Astrocyte (in vitro differentiated cells and primary cell): Measurements from ENCODE around the gene COL15A1. TPM values are rescaled to one million over a fixed set of nuclear protein-coding genes. Genes with fewer than 3 reads are reported as not detected.
A peak's percentile ranks its signal among the peaks of the same experiment; 100 is the strongest.

Experiments
- DNase-seq: peaks from one replicate; pipeline ENCODE4 v3.0.0-alpha.2; 2010; ENCODE audit warnings: low read depth
- FAIRE-seq: peaks from 2 replicates; lab custom pipeline; 2011; peaks lifted over from hg19 to GRCh38; lab: Jason Lieb, UNC
- H2AFZ ChIP-seq: 2 replicates; pipeline ENCODE4 v1.6.0; 2012; ENCODE audit warnings: low read depth, low read length, inconsistent platforms
- H3K27ac ChIP-seq: 2 replicates; pipeline ENCODE4 v1.5.1; 2011; ENCODE audit warnings: low read depth, low read length, inconsistent platforms
- H3K27me3 ChIP-seq: 2 replicates; pipeline ENCODE4 v1.6.0; 2011; ENCODE audit warnings: low read length, inconsistent platforms; ENCODE audit not compliant: insufficient read depth
- H3K36me3 ChIP-seq: 2 replicates; pipeline ENCODE4 v1.5.1; 2011; ENCODE audit warnings: low read length, inconsistent platforms; ENCODE audit not compliant: insufficient read depth
- H3K4me1 ChIP-seq: 2 replicates; pipeline ENCODE4 v1.5.1; 2011; ENCODE audit warnings: low read length, inconsistent platforms; ENCODE audit not compliant: insufficient read depth
- H3K4me2 ChIP-seq: 2 replicates; pipeline ENCODE4 v1.6.0; 2012; ENCODE audit warnings: low read length, inconsistent platforms
- H3K4me3 ChIP-seq: 2 replicates; pipeline ENCODE4 v1.5.1; 2011; ENCODE audit warnings: low read depth, mild to moderate bottlenecking, low read length, inconsistent platforms; ENCODE audit not compliant: insufficient read depth
- H3K79me2 ChIP-seq: 2 replicates; pipeline ENCODE4 v1.6.0; 2012; ENCODE audit warnings: mild to moderate bottlenecking, low read length, inconsistent platforms; ENCODE audit not compliant: insufficient read depth
- H3K9ac ChIP-seq: 2 replicates; pipeline ENCODE4 v1.6.0; 2012; ENCODE audit warnings: mild to moderate bottlenecking, low read length, inconsistent platforms
- H3K9me3 ChIP-seq: 2 replicates; pipeline ENCODE4 v1.5.1; 2012; ENCODE audit warnings: low read depth, mild to moderate bottlenecking, low read length, inconsistent platforms; ENCODE audit not compliant: insufficient read depth
- H4K20me1 ChIP-seq: 2 replicates; pipeline ENCODE4 v1.6.0; 2012; ENCODE audit warnings: low read length, inconsistent platforms; ENCODE audit not compliant: insufficient read depth
- H3K27ac Mint-ChIP-seq: one replicate; pipeline ENCODE4 v1.8.0; 2021; ENCODE audit warnings: mild to moderate bottlenecking, mixed read lengths; ENCODE audit not compliant: unreplicated experiment
- H3K27me3 Mint-ChIP-seq: one replicate; pipeline ENCODE4 v1.8.0; 2021; ENCODE audit warnings: low read depth, mixed read lengths; ENCODE audit not compliant: unreplicated experiment
- H3K36me3 Mint-ChIP-seq: one replicate; pipeline ENCODE4 v1.8.0; 2021; ENCODE audit warnings: low read depth, mixed read lengths; ENCODE audit not compliant: unreplicated experiment
- H3K4me1 Mint-ChIP-seq: one replicate; pipeline ENCODE4 v1.8.0; 2021; ENCODE audit warnings: low read depth, mixed read lengths; ENCODE audit not compliant: unreplicated experiment
- H3K4me3 Mint-ChIP-seq: one replicate; pipeline ENCODE4 v1.8.0; 2021; ENCODE audit warnings: mild to moderate bottlenecking, moderate library complexity, mixed read lengths; ENCODE audit not compliant: unreplicated experiment
- H3K9me3 Mint-ChIP-seq: one replicate; pipeline ENCODE4 v1.8.0; 2021; ENCODE audit warnings: mild to moderate bottlenecking, mixed read lengths; ENCODE audit not compliant: unreplicated experiment
- CTCF ChIP-seq: IDR thresholded peaks from 2 replicates; pipeline ENCODE4 v1.5.1; 2011; ENCODE audit warnings: low read depth, mild to moderate bottlenecking, inconsistent platforms, low read length, moderate library complexity; ENCODE audit not compliant: insufficient read depth
- EZH2 ChIP-seq: IDR thresholded peaks from 2 replicates; pipeline ENCODE4 v1.6.1; 2012; ENCODE audit warnings: mild to moderate bottlenecking, low read length, inconsistent platforms; ENCODE audit not compliant: insufficient read depth
- total RNA-seq: library from RNA; stranded (reverse); gene quantifications from 2 replicates; pipeline ENCODE4 v1.2.1, GENCODE V29; 2021

COL15A1 gene
- total RNA-seq, 1 donor from 2014 or later = 5.6 TPM

- no peak for FAIRE-seq
- peak; percentile 32 for DNase-seq
- H3K4me3 ChIP-seq = peak overlapping the region; percentile 74
- H3K27ac Mint-ChIP-seq = peak overlapping the region; percentile 87
- no peaks in the 10 kb centered on the region for H3K9me3 ChIP-seq
- H2AFZ ChIP-seq = peak overlapping the region; percentile 94
- H3K4me1 Mint-ChIP-seq = peaks cover 38% of the 10 kb centered on the region
- H3K27ac ChIP-seq = peak overlapping the region; percentile 83
- no peaks in the 10 kb centered on the region for H3K36me3 ChIP-seq
- no peaks in the 10 kb centered on the region for H3K27me3 ChIP-seq
- H3K27me3 Mint-ChIP-seq = no peaks in the 10 kb centered on the region
- H3K4me2 ChIP-seq = peak overlapping the region; percentile 100
- peaks cover 36% of the 10 kb centered on the region for H3K79me2 ChIP-seq
- H3K36me3 Mint-ChIP-seq = no peaks in the 10 kb centered on the region
- peak overlapping the region; percentile 81 for H3K4me3 Mint-ChIP-seq
- TF ChIP-seq EZH2 = no peak
- no peak for TF ChIP-seq CTCF
- peaks cover 3% of the 10 kb centered on the region for H3K9me3 Mint-ChIP-seq
- H4K20me1 ChIP-seq = peaks cover 31% of the 10 kb centered on the region
- H3K9ac ChIP-seq = peak overlapping the region; percentile 88
- H3K4me1 ChIP-seq = peaks cover 21% of the 10 kb centered on the region
These were observed 160.3 kb downstream of the COL15A1 start for GRCh38 chr9:99103901-99104458.

GRCh38 chr9:99104459-99105151 lies 160.9 kb downstream of the COL15A1 start, which contains the start of gene TGFBR1:
TSS of gene TGFBR1 (plus strand) at chr9:99105113. CDS start at chr9:99105206, 93 bp downstream.
- Mint-ChIP-seq H3K36me3 (no peaks in the 10 kb centered on the region), H3K27me3 (no peaks in the 10 kb centered on the region), H3K9me3 (no peaks in the 10 kb centered on the region), H3K4me1 (peaks cover 44% of the 10 kb centered on the region), H3K4me3 (peak within 1 kb of the TSS; percentile 86), H3K27ac (peak within 1 kb of the TSS; percentile 87)
- H3K4me2 ChIP-seq = peak within 1 kb of the TSS; percentile 100
- no peak for FAIRE-seq
- peaks cover 42% of the 10 kb centered on the region for H3K79me2 ChIP-seq
- H2AFZ ChIP-seq = peak within 1 kb of the TSS; percentile 94
- peak within 1 kb of the TSS; percentile 88 for H3K27ac ChIP-seq
- no peaks in the 10 kb centered on the region for H3K27me3 ChIP-seq
- H3K4me3 ChIP-seq = peak within 1 kb of the TSS; percentile 76
- DNase-seq = peak; percentile 77
- no peaks in the 10 kb centered on the region for H3K9me3 ChIP-seq
- peaks cover 37% of the 10 kb centered on the region for H4K20me1 ChIP-seq
- peaks cover 21% of the 10 kb centered on the region for H3K4me1 ChIP-seq
- H3K9ac ChIP-seq = peak within 1 kb of the TSS; percentile 88
- no peaks in the 10 kb centered on the region for H3K36me3 ChIP-seq
- no peak for TF ChIP-seq CTCF
- no peak for TF ChIP-seq EZH2
